Measurements from ENCODE around the gene PITX2.
A peak's percentile ranks its signal among the peaks of the same experiment; 100 is the strongest.

PITX2 gene

DNA sequence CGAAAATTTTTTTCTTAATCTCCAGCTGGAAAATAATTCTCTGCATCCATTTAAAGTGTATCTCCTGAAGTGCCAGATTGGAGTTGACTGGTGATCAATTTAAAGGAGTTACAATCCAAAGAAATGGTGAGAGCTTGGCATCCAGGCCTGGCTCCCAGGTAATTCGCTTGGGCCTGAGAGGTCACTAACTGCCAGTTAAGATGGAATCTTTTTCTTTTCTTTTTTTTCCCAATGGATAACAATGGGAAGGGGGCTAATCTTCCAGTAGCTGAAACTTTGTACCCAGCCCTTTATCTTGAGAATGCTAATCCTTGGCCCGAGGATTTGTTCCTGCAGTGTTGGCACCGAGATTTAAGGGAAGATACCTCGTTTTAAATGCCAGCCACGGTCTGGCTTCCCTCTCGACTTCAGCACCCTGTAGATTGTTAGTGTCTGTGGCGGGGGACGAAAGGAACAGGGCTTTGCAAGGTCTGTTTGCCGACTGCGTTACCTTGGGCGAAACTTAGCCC is 13.3 kb upstream of the PITX2 start:
- DNase-seq (ENCODE audit: low read depth, low spot score): no peak
- TF ChIP-seq ZNF274 (IDR thresholded peaks at IDR 0.05; ENCODE audit: low read depth, low read length): no peak
- TF ChIP-seq SUZ12 (IDR thresholded peaks at IDR 0.05; ENCODE audit: extremely low read depth, insufficient read depth, insufficient read length): no peak
- no peak for TF ChIP-seq YY1 (IDR thresholded peaks at IDR 0.05; ENCODE audit: insufficient read depth, insufficient read length)
- Histone ChIP-seq H3K9me3 (ENCODE audit: insufficient read depth, low read length) (no peaks in the 10 kb centered on the region), H3K27me3 (ENCODE audit: insufficient read depth, insufficient read length) (peaks cover 99% of the 10 kb centered on the region), H3K4me1 (ENCODE audit: insufficient read depth, insufficient read length) (peaks cover 2% of the 10 kb centered on the region), H3K36me3 (ENCODE audit: insufficient read depth, insufficient read length, low read length) (no peaks in the 10 kb centered on the region), H3K4me3 (ENCODE audit: insufficient read length, low read depth) (peak overlapping the region; percentile 49), H3K9ac (ENCODE audit: insufficient read length, low read depth) (no peak overlapping the region)

- TF ChIP-seq YY1 (IDR thresholded peaks at IDR 0.05; ENCODE audit: insufficient read depth, insufficient read length) (no peak), SUZ12 (IDR thresholded peaks at IDR 0.05; ENCODE audit: extremely low read depth, insufficient read depth, insufficient read length) (no peak), ZNF274 (IDR thresholded peaks at IDR 0.05; ENCODE audit: low read depth, low read length) (no peak)
- Histone ChIP-seq H3K9me3 (ENCODE audit: insufficient read depth, low read length) (no peaks in the 10 kb centered on the region), H3K9ac (ENCODE audit: insufficient read length, low read depth) (no peak overlapping the region), H3K36me3 (ENCODE audit: insufficient read depth, insufficient read length, low read length) (no peaks in the 10 kb centered on the region), H3K4me3 (ENCODE audit: insufficient read length, low read depth) (no peak overlapping the region), H3K27me3 (ENCODE audit: insufficient read depth, insufficient read length) (peaks cover 99% of the 10 kb centered on the region), H3K4me1 (ENCODE audit: insufficient read depth, insufficient read length) (peaks cover 5% of the 10 kb centered on the region)
- no peak for DNase-seq (ENCODE audit: low read depth, low spot score)
Measured at GRCh38 chr4:110635163-110635865, 12.4 kb upstream of the PITX2 start.

- H3K4me3 ChIP-seq (ENCODE audit: insufficient read length, low read depth): no peak overlapping the region
Measured at GRCh38 chr4:110634350-110635162, 11.7 kb upstream of the PITX2 start.

GRCh38 chr4:110633358-110634341 is 10.8 kb upstream of the PITX2 start:
- Histone ChIP-seq H3K4me1 (ENCODE audit: insufficient read depth, insufficient read length) (peaks cover 3% of the 10 kb centered on the region), H3K4me3 (ENCODE audit: insufficient read length, low read depth) (no peak overlapping the region), H3K27me3 (ENCODE audit: insufficient read depth, insufficient read length) (peaks cover 99% of the 10 kb centered on the region), H3K9ac (ENCODE audit: insufficient read length, low read depth) (peak overlapping the region; percentile 32), H3K36me3 (ENCODE audit: insufficient read depth, insufficient read length, low read length) (no peaks in the 10 kb centered on the region), H3K9me3 (ENCODE audit: insufficient read depth, low read length) (no peaks in the 10 kb centered on the region)
- DNase-seq (ENCODE audit: low read depth, low spot score): no peak
- TF ChIP-seq SUZ12 (IDR thresholded peaks at IDR 0.05; ENCODE audit: extremely low read depth, insufficient read depth, insufficient read length) (peak; percentile 40), ZNF274 (IDR thresholded peaks at IDR 0.05; ENCODE audit: low read depth, low read length) (no peak)

More at GRCh38 chr4:110634350-110635162, 11.7 kb upstream of the PITX2 start:
- H3K27me3 ChIP-seq (ENCODE audit: insufficient read depth, insufficient read length): peaks cover 99% of the 10 kb centered on the region
- TF ChIP-seq SUZ12 (IDR thresholded peaks at IDR 0.05; ENCODE audit: extremely low read depth, insufficient read depth, insufficient read length): no peak
- no peak for TF ChIP-seq YY1 (IDR thresholded peaks at IDR 0.05; ENCODE audit: insufficient read depth, insufficient read length)
- TF ChIP-seq ZNF274 (IDR thresholded peaks at IDR 0.05; ENCODE audit: low read depth, low read length): no peak
- H3K36me3 ChIP-seq (ENCODE audit: insufficient read depth, insufficient read length, low read length): no peaks in the 10 kb centered on the region
- H3K9me3 ChIP-seq (ENCODE audit: insufficient read depth, low read length): no peaks in the 10 kb centered on the region
- DNase-seq (ENCODE audit: low read depth, low spot score): no peak
- H3K9ac ChIP-seq (ENCODE audit: insufficient read length, low read depth): no peak overlapping the region
- peaks cover 3% of the 10 kb centered on the region for H3K4me1 ChIP-seq (ENCODE audit: insufficient read depth, insufficient read length)

GRCh38 chr4:110632506-110633357 is 9.9 kb upstream of the PITX2 start:
- H3K27me3 ChIP-seq (ENCODE audit: insufficient read depth, insufficient read length): peaks cover 99% of the 10 kb centered on the region
- H3K4me3 ChIP-seq (ENCODE audit: insufficient read length, low read depth): peak overlapping the region; percentile 39
- H3K9me3 ChIP-seq (ENCODE audit: insufficient read depth, low read length): no peaks in the 10 kb centered on the region
- TF ChIP-seq SUZ12 (IDR thresholded peaks at IDR 0.05; ENCODE audit: extremely low read depth, insufficient read depth, insufficient read length) (peak; percentile 78), ZNF274 (IDR thresholded peaks at IDR 0.05; ENCODE audit: low read depth, low read length) (no peak)
- no peaks in the 10 kb centered on the region for H3K36me3 ChIP-seq (ENCODE audit: insufficient read depth, insufficient read length, low read length)
- peaks cover 3% of the 10 kb centered on the region for H3K4me1 ChIP-seq (ENCODE audit: insufficient read depth, insufficient read length)
- no peak for DNase-seq (ENCODE audit: low read depth, low spot score)
- peak overlapping the region; percentile 67 for H3K9ac ChIP-seq (ENCODE audit: insufficient read length, low read depth)

Measured in NT2/D1 (cell line).